Measurements from ENCODE around the gene USP4.

DNA sequence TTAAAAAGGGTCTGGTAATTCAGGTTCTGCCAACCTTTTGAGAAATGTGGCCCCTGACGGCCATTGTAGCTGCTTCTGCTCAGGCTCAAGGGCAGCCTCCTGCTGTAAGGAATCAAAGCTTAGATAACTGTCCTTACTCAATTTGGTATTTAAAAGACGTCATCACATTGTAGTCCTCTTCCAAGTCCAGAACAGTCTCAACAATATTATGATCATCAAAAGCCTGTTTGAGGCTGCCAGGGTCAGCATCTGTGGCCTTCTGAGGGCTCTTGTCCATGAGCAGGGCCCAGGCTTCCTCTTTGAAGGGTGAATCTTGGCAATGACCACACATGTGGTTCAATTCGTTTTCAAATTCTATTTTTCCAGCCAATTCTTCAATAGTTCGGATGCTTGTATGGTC is 68.8 kb downstream of the USP4 start:
- TF ChIP-seq, protein P1, sequence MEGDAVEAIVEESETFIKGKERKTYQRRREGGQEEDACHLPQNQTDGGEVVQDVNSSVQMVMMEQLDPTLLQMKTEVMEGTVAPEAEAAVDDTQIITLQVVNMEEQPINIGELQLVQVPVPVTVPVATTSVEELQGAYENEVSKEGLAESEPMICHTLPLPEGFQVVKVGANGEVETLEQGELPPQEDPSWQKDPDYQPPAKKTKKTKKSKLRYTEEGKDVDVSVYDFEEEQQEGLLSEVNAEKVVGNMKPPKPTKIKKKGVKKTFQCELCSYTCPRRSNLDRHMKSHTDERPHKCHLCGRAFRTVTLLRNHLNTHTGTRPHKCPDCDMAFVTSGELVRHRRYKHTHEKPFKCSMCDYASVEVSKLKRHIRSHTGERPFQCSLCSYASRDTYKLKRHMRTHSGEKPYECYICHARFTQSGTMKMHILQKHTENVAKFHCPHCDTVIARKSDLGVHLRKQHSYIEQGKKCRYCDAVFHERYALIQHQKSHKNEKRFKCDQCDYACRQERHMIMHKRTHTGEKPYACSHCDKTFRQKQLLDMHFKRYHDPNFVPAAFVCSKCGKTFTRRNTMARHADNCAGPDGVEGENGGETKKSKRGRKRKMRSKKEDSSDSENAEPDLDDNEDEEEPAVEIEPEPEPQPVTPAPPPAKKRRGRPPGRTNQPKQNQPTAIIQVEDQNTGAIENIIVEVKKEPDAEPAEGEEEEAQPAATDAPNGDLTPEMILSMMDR (IDR thresholded peaks at IDR 0.05): no peak
- TF ChIP-seq POLR2A (IDR thresholded peaks at IDR 0.05): no peak
